HG03103 (cell line): ENCODE measurements around the gene APOBR.
"Not testable (repeated sequence)": the region's sequence is repeated elsewhere in the genome, so short reads cannot be mapped to it uniquely, and the experiment has no call there.

Experiments used
- ATAC-seq: cut with Tn5 transposase; IDR thresholded peaks from one replicate; pipeline ENCODE4 v1.9.1; 2021; ENCODE audit warnings: low read depth; ENCODE audit not compliant: unreplicated experiment

APOBR gene

GRCh38 chr16:28526201-28527099 lies 32.0 kb downstream of the APOBR start:
- no peak for ATAC-seq

GRCh38 chr16:28527100-28527785 lies 32.8 kb downstream of the APOBR start:
- not testable (repeated sequence) for ATAC-seq

DNA sequence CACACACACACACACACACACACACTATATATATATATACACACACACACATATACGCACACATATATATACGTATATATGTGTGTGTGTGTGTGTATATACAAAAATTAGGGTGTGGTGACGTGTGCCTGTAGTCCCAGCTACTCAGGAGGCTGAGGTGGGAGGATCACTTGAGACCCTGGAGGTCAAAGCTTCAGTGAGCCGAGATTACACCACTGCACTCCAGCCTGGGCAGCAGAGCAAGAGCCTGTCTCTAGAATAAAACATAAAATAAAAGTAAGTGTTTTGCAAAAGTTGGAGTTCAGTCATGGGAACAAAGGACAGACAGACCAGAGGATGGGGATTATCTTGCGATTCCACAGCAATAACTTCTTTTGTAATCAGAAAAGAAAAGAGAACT lies 33.5 kb downstream of the APOBR start:
- ATAC-seq = no peak

DNA sequence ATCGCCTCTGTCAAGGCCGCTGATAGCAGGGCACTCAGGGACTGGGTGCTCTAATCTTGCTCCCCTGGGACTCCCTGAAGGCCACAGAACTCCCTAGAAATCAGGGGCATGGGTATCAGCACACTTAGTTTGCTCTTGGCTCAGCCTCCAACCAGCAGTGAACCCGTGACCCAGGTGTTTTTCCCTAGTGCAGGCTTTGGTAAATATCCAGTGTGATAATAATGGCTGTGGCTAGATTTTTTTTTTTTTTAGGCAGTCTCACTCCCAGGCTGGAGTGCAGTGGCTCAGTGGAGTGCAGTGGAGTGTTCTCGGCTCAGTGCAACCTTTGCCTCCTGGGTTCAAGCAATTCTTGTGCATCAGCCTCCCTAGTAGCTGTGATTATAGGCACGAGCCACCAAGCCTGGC lies 34.0 kb downstream of the APOBR start:
- ATAC-seq = no peak

- no peak for ATAC-seq
Observed at GRCh38 chr16:28529124-28529523, 34.7 kb downstream of the APOBR start.

- ATAC-seq = no peak
Observed at GRCh38 chr16:28531777-28532744, 37.6 kb downstream of the APOBR start.

GRCh38 chr16:28532940-28533647 lies 38.7 kb downstream of the APOBR start:
- no peak for ATAC-seq

DNA sequence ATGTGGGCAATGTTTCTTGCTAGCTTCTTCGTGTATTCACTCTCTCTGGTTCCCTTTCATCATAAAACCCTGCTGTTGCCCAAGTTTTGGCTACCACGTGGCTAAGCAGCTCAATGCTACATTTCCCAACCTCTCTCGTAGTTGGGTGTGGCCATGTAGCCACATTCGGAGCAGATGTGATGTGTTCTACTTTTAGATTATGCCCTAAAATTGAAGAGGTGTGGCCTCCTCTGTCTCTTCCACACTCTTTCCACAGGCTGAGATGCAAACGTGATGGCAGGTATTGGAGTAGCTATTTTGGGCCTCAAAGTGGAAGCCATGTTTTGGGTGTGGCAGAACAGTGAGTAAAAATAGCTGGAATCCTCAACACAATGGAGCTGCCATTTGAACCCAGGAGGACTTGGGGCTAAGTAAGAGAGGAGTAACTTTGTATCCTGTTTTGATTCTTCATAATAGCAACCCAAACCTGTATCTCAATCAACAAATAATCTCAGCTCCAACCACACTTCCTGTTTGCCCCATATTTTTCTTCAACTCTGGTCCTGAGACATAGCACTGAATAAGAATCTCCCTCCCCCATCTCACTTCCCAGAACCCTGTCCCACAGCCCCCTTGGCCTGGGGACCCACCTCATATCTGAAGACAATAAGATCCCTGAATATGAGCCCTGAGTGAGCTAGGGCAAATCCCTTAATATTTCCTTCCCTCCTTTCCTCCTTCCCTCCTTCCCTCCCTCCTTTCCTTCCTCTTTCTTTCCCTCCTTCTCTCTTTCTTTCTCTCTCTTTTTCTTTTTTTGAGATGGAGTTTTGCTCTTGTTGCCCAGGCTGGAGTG lies 40.3 kb downstream of the APOBR start:
- no peak for ATAC-seq

GRCh38 chr16:28537076-28537475 lies 42.6 kb downstream of the APOBR start:
- no peak for ATAC-seq

GRCh38 chr16:28537964-28538732 lies 43.7 kb downstream of the APOBR start:
- no peak for ATAC-seq

DNA sequence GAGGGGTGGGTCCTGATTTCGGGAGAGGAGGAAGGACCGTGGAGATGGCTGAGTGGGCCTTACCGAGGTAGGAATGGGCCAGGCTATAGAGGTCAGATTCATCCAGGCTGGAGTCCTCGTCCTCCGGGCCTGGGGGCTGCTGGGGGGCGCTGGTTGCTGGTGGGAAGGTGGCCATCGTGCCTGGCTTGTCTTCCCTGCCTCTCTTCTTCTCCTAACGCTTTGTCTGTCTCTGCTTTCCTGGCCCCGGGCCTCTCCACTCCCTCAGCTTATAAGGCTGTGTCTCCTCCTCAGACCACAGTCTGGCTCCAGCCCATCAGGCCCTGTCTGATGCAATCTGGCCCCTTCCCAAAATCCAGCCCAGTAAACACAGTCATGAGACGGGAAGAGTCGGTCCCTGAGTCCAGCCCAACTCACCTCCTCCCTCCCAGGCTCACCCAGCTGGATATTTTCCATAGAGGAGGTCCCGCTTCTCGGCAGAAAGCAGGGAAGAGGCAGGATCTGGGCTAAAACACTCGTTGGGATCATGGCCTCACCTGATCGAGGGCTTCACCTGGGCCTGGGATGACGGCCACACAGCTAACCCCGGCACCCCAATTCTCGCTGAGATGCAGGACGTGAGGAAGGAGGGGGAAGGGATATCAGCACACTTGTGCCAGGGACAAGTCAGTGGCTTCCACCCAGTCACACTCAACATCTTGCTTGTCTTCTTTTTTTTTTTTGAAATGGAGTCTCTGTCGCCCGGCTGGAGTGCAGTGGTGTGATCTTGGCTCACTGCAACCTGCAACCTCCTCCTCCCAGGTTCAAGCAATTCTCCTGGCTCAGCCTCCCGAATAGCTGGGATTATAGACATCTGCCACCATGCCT lies 44.5 kb downstream of the APOBR start, which contains the start of gene NUPR1:
Gene NUPR1 (minus strand): TSS at position 242 of the 864 bp plus-strand sequence. CDS start 67 bp downstream, at position 175.
- no peak for ATAC-seq

- ATAC-seq = no peak
Observed at GRCh38 chr16:28540346-28540745, 45.9 kb downstream of the APOBR start.

DNA sequence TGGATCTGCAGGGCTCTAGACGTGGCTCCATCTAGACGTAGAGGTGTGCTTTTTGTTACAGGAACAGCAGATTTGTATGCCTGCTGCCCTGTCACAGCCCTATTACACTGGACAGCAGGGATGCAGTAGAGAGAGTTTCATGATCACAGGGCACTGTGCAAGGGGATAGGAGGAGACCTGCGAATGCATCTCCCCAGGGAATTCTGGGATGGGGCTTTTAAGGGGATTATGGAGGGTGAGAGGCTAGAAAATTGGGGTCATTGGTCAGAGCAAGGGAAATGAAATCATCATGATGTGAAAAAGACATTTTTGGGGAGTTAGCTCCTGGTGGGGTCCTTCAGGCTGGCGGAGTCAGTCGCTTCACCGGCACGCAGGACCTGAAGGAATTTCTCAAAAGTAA lies 48.2 kb downstream of the APOBR start:
- ATAC-seq = no peak

- no peak for ATAC-seq
Observed at GRCh38 chr16:28543072-28543471, 48.6 kb downstream of the APOBR start.

- no peak for ATAC-seq
Observed at GRCh38 chr16:28544998-28545397, 50.6 kb downstream of the APOBR start.

DNA sequence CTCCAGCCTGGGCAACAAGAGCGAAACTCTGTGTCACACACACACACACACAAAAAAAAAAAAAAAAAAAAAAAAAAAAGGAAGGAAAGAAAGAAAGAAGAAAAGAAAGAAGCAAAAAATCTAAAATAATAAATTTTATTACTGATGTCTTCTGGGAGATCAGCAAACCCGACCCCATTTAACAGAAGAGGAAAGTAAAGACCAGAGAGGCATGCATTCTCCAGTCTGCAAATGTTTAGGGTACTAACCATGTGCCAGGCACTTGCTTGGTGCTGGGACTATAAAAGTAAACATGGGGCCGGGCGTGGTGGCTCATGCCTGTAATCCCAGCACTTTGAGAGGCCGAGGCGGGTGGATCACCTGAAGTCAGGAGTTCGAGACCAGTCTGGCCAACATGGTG lies 51.5 kb downstream of the APOBR start:
- not testable (repeated sequence) for ATAC-seq

GRCh38 chr16:28546626-28547025 lies 52.2 kb downstream of the APOBR start:
- no peak for ATAC-seq
